Measurements from ENCODE around the gene ADISSP. TPM values are rescaled to one million over a fixed set of nuclear protein-coding genes. Genes with fewer than 3 reads are reported as not detected.

The ADISSP gene
- total and polyA plus RNA-seq, 8 donors: 19.4 to 37.3 (median 29.4) TPM

DNA sequence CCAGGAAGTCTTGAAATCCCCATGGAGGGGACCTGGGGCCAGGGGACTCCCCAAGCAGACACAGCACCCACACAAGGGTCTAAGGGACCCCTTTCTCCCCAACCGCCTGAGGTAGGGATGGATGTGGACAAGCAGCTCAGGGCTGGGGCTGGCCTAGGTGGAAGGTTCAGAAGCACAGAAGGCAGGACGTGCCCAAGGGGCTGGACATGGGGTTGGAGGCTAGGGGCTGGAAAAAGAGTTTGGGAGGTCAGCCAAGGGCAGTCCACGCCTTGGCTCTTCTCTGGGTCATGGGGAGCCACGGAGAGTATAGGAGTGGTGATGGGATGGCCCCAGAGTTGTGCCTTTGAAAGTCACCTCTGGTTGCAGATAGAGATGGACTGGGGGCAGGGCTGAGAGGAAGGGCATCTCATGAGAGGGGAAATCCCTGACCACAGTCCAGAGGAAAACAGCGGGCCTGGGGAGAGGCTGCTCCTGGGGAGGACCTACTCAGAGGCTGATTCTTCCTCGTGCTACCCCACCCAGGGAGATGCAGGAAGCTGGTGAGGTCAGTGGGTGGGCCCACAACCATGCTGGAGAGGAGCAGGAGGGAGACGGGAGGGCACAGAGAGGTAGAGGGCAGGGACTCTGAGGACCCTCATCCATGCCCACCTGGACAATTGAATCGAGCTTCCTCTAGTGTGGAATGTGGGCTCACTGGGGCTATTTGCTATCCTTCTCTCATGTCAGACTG is 37.6 kb downstream of the ADISSP start:
- Histone ChIP-seq H3K4me1 (peaks cover 6 to 11% of the 10 kb centered on the region in 2 donors), H3K36me3 (no peaks in the 10 kb centered on the region), H3K4me3 (no peak overlapping the region), H3K27ac (no peak overlapping the region), H3K9me3 (no peaks in the 10 kb centered on the region), H3K27me3 (peaks cover 5 to 79% of the 10 kb centered on the region in 2 donors)
- ATAC-seq (no peak), DNase-seq (no peak)
- intact Hi-C loops (cut with DNase I): no loop called here
- TF ChIP-seq, protein P1, sequence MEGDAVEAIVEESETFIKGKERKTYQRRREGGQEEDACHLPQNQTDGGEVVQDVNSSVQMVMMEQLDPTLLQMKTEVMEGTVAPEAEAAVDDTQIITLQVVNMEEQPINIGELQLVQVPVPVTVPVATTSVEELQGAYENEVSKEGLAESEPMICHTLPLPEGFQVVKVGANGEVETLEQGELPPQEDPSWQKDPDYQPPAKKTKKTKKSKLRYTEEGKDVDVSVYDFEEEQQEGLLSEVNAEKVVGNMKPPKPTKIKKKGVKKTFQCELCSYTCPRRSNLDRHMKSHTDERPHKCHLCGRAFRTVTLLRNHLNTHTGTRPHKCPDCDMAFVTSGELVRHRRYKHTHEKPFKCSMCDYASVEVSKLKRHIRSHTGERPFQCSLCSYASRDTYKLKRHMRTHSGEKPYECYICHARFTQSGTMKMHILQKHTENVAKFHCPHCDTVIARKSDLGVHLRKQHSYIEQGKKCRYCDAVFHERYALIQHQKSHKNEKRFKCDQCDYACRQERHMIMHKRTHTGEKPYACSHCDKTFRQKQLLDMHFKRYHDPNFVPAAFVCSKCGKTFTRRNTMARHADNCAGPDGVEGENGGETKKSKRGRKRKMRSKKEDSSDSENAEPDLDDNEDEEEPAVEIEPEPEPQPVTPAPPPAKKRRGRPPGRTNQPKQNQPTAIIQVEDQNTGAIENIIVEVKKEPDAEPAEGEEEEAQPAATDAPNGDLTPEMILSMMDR (IDR thresholded peaks at IDR 0.05): no peak

DNA sequence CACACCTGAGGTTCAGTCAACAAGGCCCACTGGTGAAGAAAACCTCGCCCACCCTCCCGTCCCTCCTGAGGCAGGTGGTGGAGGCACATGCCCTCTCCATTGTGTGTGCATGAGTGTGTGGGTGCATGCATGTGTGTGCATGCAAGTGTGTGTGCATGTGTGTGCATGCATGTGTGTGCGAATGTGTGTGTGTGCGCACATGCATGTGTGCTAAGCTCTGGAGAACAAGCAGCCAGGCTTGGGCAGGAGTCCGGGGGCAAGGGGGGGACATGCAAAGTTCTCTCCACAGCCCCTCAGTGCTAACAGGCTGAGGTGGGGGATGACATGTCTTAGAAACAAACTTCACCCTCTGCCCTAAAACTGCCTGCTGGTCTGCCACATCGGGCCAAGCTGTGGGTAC is 38.2 kb downstream of the ADISSP start:
- H3K9me3 ChIP-seq: no peaks in the 10 kb centered on the region
- intact Hi-C loops (cut with DNase I): no loop called here
- H3K36me3 ChIP-seq: no peaks in the 10 kb centered on the region
- H3K27ac ChIP-seq: no peak overlapping the region
- peaks cover 6 to 11% of the 10 kb centered on the region in 2 donors for H3K4me1 ChIP-seq
- H3K4me3 ChIP-seq: no peak overlapping the region
- H3K27me3 ChIP-seq: peaks cover 5 to 79% of the 10 kb centered on the region in 2 donors
- ATAC-seq (no peak), DNase-seq (no peak)
- TF ChIP-seq, protein P1 (IDR thresholded peaks at IDR 0.05): no peak

DNA sequence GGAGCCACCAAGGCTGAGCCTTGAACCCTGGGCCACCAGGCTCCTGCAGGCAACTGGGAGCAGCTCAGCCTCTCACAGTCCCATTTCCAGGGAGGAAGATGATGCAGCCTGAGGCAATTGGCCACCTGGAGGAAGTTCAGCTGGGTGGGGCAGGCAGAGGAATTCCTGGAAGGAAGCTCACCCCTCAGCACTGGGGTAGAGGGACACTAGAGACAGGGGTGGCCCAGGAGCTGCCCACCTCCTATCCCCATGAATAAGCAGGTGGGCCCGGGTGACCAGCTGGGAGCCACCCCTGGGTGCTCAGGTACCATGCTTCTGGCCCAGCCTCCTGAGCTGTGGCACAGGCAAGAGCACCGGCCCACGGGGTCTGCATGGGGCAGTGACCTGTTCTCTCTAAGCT is 38.7 kb downstream of the ADISSP start:
- intact Hi-C loops (cut with DNase I): no loop called here
- TF ChIP-seq, protein P1 (IDR thresholded peaks at IDR 0.05): no peak
- no peaks in the 10 kb centered on the region for H3K9me3 ChIP-seq

DNA sequence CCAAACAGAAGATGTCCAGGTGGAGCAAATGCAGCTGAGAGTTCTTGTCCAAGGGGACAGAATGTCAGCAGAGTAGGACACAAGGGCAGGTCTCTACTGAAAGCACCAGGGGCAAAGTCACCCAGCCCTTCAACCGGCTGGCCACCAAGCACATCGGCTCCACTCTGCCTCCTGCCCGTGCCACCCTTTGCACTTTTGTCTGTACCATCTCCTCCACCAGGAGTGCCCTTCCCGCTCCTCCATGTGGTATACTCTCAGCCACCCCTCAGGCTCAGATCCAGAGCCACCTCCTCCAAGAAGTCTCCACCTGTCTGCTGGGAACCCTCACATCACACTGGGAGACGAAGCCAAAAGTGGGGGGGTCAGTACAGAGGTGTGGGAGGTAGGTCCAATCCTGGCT is 39.2 kb downstream of the ADISSP start:
- peaks cover 0 to 6% of the 10 kb centered on the region in 2 donors for H3K4me1 ChIP-seq
- no peaks in the 10 kb centered on the region for H3K36me3 ChIP-seq
- no peak overlapping the region for H3K4me3 ChIP-seq
- no peaks in the 10 kb centered on the region for H3K9me3 ChIP-seq
- H3K27me3 ChIP-seq: peaks cover 5 to 74% of the 10 kb centered on the region in 2 donors
- H3K27ac ChIP-seq: peak overlapping the region in 1 of 2 donors; percentile 79
- DNase-seq (no peak), ATAC-seq (no peak)
- intact Hi-C loops (cut with DNase I): no loop called here
- TF ChIP-seq, protein P1 (IDR thresholded peaks at IDR 0.05): no peak

More for the DNA sequence above, 38.7 kb downstream of the ADISSP start:
- peaks cover 5 to 79% of the 10 kb centered on the region in 2 donors for H3K27me3 ChIP-seq
- no peak overlapping the region for H3K4me3 ChIP-seq
- DNase-seq: no peak
- no peaks in the 10 kb centered on the region for H3K36me3 ChIP-seq
- no peak overlapping the region for H3K27ac ChIP-seq
- H3K4me1 ChIP-seq: peaks cover 2 to 8% of the 10 kb centered on the region in 2 donors
- ATAC-seq: no peak

DNA sequence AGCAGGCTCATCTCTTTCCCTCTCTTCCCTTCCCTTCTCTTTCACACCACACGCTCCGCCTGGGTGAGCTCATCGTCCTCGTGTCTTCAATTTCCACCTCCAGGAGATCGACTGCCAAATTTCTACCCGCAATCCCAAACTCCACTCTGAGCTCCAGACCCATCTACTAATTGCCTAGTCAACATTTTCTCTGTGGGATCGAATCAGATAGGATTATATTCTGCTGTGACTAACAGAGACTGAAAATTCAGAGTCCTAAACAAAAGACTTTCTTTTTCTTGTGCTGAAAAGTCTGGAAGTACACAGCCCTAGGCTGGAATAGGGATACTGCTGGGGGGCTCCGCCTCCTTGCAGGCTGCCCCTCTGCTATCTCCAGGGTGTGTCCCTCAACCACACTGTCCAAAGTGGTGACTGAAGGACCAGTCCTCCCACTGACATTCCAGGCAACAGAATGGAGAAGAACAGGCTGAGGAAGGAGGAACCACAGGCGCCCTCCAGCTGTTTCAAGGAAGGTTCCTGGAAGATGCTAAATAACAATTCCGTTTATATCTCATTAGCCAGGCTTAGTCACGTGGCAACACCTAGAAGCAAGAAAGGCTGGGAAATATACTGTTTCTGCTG is 40.0 kb downstream of the ADISSP start:
- no peaks in the 10 kb centered on the region for H3K36me3 ChIP-seq
- no peak overlapping the region for H3K4me3 ChIP-seq
- TF ChIP-seq, protein P1 (IDR thresholded peaks at IDR 0.05): no peak
- H3K27ac ChIP-seq: peak overlapping the region in 1 of 2 donors; percentile 79
- H3K27me3 ChIP-seq: peaks cover 0 to 65% of the 10 kb centered on the region in 2 donors
- peaks cover 0 to 6% of the 10 kb centered on the region in 2 donors for H3K4me1 ChIP-seq
- no peaks in the 10 kb centered on the region for H3K9me3 ChIP-seq
- ATAC-seq (peak; percentile 63), DNase-seq (no peak)
- intact Hi-C loops (cut with DNase I): no loop called here
